ENCODE data around the gene DCAF7. TPM values are rescaled to one million over a fixed set of nuclear protein-coding genes. Genes with fewer than 3 reads are reported as not detected.

Gene DCAF7
- total RNA-seq, 1 experiment from 2014 or later: 91.5 TPM

DNA sequence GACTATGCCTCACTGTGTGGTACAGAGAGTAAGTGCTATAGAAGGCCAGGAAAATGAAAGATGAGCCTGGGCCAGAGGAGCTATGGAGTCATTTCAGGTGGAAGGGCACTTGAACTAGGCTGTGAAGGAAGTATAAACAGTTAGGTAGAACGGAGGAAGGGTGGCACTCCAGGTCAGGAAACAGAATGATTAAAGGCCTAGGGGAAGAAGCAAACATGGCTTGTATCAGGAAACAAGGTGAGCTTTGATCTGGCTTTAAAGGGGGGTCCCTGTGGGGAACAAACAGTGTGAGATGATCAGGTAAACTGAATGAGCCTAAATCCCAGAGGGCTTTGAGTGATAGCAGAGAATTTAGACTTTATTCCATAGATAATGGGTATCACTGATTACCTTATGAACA lies 88.8 kb downstream of the DCAF7 start:
- CTCF ChIA-PET: interaction anchor here (1.0 to 2.2 kb wide), 2 partner anchors 37 to 214 kb away, joined by 3 to 7 read pairs; no protein-coding TSS in a partner anchor
- no peaks in the 10 kb centered on the region for H3K9me3 Mint-ChIP-seq
- POLR2A ChIA-PET: no interaction called here
- H3K27ac Mint-ChIP-seq: peak overlapping the region; percentile 35
- no peaks in the 10 kb centered on the region for H3K27me3 Mint-ChIP-seq (ENCODE audit: low read depth)
- H3K4me3 Mint-ChIP-seq: no peak overlapping the region
- ATAC-seq: no peak
- no peak for DNase-seq (ENCODE audit: low spot score)
- TF ChIP-seq ZNF317 (CRISPR knock-in tag; IDR thresholded peaks at IDR 0.05; ENCODE audit: borderline replicate concordance, low read depth): no peak
- TF ChIP-seq ZNF396 (CRISPR knock-in tag; IDR thresholded peaks at IDR 0.05; ENCODE audit: borderline replicate concordance): no peak
- no peak for TF ChIP-seq NFYB (CRISPR knock-in tag; conservative IDR thresholded peaks at IDR 0.05; ENCODE audit: low read depth)
- TF ChIP-seq, protein P1, sequence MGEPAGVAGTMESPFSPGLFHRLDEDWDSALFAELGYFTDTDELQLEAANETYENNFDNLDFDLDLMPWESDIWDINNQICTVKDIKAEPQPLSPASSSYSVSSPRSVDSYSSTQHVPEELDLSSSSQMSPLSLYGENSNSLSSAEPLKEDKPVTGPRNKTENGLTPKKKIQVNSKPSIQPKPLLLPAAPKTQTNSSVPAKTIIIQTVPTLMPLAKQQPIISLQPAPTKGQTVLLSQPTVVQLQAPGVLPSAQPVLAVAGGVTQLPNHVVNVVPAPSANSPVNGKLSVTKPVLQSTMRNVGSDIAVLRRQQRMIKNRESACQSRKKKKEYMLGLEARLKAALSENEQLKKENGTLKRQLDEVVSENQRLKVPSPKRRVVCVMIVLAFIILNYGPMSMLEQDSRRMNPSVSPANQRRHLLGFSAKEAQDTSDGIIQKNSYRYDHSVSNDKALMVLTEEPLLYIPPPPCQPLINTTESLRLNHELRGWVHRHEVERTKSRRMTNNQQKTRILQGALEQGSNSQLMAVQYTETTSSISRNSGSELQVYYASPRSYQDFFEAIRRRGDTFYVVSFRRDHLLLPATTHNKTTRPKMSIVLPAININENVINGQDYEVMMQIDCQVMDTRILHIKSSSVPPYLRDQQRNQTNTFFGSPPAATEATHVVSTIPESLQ (CRISPR knock-in tag; IDR thresholded peaks at IDR 0.05): no peak
- TF ChIP-seq, protein P2, sequence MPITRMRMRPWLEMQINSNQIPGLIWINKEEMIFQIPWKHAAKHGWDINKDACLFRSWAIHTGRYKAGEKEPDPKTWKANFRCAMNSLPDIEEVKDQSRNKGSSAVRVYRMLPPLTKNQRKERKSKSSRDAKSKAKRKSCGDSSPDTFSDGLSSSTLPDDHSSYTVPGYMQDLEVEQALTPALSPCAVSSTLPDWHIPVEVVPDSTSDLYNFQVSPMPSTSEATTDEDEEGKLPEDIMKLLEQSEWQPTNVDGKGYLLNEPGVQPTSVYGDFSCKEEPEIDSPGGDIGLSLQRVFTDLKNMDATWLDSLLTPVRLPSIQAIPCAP (CRISPR knock-in tag; IDR thresholded peaks at IDR 0.05): no peak
- no peak for TF ChIP-seq GRHL2 (CRISPR knock-in tag; IDR thresholded peaks at IDR 0.05; ENCODE audit: insufficient replicate concordance, severe bottlenecking)
- no peak for TF ChIP-seq NR3C1 (CRISPR knock-in tag; conservative IDR thresholded peaks at IDR 0.05; ENCODE audit: low read depth)
- TF ChIP-seq NR1H2 (CRISPR knock-in tag; IDR thresholded peaks at IDR 0.05): no peak
- TF ChIP-seq TP53 (CRISPR knock-in tag; IDR thresholded peaks at IDR 0.05): no peak
- TF ChIP-seq, protein P3, sequence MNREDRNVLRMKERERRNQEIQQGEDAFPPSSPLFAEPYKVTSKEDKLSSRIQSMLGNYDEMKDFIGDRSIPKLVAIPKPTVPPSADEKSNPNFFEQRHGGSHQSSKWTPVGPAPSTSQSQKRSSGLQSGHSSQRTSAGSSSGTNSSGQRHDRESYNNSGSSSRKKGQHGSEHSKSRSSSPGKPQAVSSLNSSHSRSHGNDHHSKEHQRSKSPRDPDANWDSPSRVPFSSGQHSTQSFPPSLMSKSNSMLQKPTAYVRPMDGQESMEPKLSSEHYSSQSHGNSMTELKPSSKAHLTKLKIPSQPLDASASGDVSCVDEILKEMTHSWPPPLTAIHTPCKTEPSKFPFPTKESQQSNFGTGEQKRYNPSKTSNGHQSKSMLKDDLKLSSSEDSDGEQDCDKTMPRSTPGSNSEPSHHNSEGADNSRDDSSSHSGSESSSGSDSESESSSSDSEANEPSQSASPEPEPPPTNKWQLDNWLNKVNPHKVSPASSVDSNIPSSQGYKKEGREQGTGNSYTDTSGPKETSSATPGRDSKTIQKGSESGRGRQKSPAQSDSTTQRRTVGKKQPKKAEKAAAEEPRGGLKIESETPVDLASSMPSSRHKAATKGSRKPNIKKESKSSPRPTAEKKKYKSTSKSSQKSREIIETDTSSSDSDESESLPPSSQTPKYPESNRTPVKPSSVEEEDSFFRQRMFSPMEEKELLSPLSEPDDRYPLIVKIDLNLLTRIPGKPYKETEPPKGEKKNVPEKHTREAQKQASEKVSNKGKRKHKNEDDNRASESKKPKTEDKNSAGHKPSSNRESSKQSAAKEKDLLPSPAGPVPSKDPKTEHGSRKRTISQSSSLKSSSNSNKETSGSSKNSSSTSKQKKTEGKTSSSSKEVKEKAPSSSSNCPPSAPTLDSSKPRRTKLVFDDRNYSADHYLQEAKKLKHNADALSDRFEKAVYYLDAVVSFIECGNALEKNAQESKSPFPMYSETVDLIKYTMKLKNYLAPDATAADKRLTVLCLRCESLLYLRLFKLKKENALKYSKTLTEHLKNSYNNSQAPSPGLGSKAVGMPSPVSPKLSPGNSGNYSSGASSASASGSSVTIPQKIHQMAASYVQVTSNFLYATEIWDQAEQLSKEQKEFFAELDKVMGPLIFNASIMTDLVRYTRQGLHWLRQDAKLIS (CRISPR knock-in tag; IDR thresholded peaks at IDR 0.05; ENCODE audit: borderline replicate concordance): no peak
- no peak for TF ChIP-seq CREM (CRISPR knock-in tag; IDR thresholded peaks at IDR 0.05)
- TF ChIP-seq, protein P4, sequence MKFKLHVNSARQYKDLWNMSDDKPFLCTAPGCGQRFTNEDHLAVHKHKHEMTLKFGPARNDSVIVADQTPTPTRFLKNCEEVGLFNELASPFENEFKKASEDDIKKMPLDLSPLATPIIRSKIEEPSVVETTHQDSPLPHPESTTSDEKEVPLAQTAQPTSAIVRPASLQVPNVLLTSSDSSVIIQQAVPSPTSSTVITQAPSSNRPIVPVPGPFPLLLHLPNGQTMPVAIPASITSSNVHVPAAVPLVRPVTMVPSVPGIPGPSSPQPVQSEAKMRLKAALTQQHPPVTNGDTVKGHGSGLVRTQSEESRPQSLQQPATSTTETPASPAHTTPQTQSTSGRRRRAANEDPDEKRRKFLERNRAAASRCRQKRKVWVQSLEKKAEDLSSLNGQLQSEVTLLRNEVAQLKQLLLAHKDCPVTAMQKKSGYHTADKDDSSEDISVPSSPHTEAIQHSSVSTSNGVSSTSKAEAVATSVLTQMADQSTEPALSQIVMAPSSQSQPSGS (CRISPR knock-in tag; IDR thresholded peaks at IDR 0.05; ENCODE audit: borderline replicate concordance, low read depth): no peak
- TF ChIP-seq ZNF423 (CRISPR knock-in tag; IDR thresholded peaks at IDR 0.05): no peak
- TF ChIP-seq, protein P5, sequence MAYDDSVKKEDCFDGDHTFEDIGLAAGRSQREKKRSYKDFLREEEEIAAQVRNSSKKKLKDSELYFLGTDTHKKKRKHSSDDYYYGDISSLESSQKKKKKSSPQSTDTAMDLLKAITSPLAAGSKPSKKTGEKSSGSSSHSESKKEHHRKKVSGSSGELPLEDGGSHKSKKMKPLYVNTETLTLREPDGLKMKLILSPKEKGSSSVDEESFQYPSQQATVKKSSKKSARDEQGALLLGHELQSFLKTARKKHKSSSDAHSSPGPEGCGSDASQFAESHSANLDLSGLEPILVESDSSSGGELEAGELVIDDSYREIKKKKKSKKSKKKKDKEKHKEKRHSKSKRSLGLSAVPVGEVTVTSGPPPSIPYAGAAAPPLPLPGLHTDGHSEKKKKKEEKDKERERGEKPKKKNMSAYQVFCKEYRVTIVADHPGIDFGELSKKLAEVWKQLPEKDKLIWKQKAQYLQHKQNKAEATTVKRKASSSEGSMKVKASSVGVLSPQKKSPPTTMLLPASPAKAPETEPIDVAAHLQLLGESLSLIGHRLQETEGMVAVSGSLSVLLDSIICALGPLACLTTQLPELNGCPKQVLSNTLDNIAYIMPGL (CRISPR knock-in tag; IDR thresholded peaks at IDR 0.05): no peak
- TF ChIP-seq GTF2I (CRISPR knock-in tag; conservative IDR thresholded peaks at IDR 0.05): no peak
- no peak for TF ChIP-seq FOXP1 (CRISPR knock-in tag; IDR thresholded peaks at IDR 0.05; ENCODE audit: borderline replicate concordance)
- TF ChIP-seq, protein P6, sequence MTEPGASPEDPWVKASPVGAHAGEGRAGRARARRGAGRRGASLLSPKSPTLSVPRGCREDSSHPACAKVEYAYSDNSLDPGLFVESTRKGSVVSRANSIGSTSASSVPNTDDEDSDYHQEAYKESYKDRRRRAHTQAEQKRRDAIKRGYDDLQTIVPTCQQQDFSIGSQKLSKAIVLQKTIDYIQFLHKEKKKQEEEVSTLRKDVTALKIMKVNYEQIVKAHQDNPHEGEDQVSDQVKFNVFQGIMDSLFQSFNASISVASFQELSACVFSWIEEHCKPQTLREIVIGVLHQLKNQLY (CRISPR knock-in tag; IDR thresholded peaks at IDR 0.05): no peak
- peaks cover 14% of the 10 kb centered on the region for H3K4me1 Mint-ChIP-seq
- peaks cover 4% of the 10 kb centered on the region; the same call in 1 of the 2 replicates for H3K36me3 Mint-ChIP-seq

Measured in WTC11 (cell line).